GM12878 (cell line): ENCODE results near the gene LIMA1. TPM values are rescaled to one million over a fixed set of nuclear protein-coding genes. Genes with fewer than 3 reads are reported as not detected.

Source experiments
- BACH1 ChIP-seq: fragments of 450-650 bp; IDR thresholded peaks from 2 replicates; pipeline ENCODE4 v1.6.1; 2017; ENCODE audit warnings: mild to moderate bottlenecking, borderline replicate concordance
- CBX3 ChIP-seq: fragments of 200-600 bp; sonication (generic); IDR thresholded peaks from 2 replicates; pipeline ENCODE4 v1.6.1; 2016; ENCODE audit warnings: low read depth, borderline replicate concordance
- DPF2 ChIP-seq: fragments of 450-650 bp; IDR thresholded peaks from 2 replicates; pipeline ENCODE4 v1.6.1; 2017; ENCODE audit warnings: mild to moderate bottlenecking
- ESRRA ChIP-seq: IDR thresholded peaks from 2 replicates; pipeline ENCODE4 v1.6.1; 2012; ENCODE audit warnings: mild to moderate bottlenecking, low read length, improper control_type of control experiment
- HDAC2 ChIP-seq: fragments of 200-600 bp; sonication (generic); IDR thresholded peaks from 2 replicates; pipeline ENCODE4 v1.6.1; 2017
- JUND ChIP-seq: IDR thresholded peaks from 2 replicates; pipeline ENCODE4 v1.6.1; 2012; ENCODE audit warnings: low read depth, mild to moderate bottlenecking, low read length, improper control_type of control experiment, moderate library complexity
- KDM1A ChIP-seq: fragments of 200-600 bp; sonication (generic); IDR thresholded peaks from 2 replicates; pipeline ENCODE4 v1.6.1; 2016; ENCODE audit warnings: borderline replicate concordance
- MTA2 ChIP-seq: fragments of 450-650 bp; IDR thresholded peaks from 2 replicates; pipeline ENCODE4 v1.6.1; 2016; ENCODE audit warnings: low read depth, mild to moderate bottlenecking, moderate library complexity
- NFXL1 ChIP-seq: fragments of 450-650 bp; IDR thresholded peaks from 2 replicates; pipeline ENCODE4 v1.6.1; 2017; ENCODE audit warnings: antibody characterized with exemption, mild to moderate bottlenecking, borderline replicate concordance
- NFYB ChIP-seq: IDR thresholded peaks from 2 replicates; pipeline ENCODE4 v1.6.1; 2011; ENCODE audit warnings: low read depth, mild to moderate bottlenecking, low read length, improper control_type of control experiment, moderate library complexity; ENCODE audit not compliant: insufficient read depth
- PKNOX1 ChIP-seq: fragments of 450-650 bp; IDR thresholded peaks from 2 replicates; pipeline ENCODE4 v1.6.1; 2016; ENCODE audit warnings: mild to moderate bottlenecking
- POU2F2 ChIP-seq: IDR thresholded peaks from 3 replicates; pipeline ENCODE4 v1.6.1; 2011; ENCODE audit warnings: low read depth, mild to moderate bottlenecking, low read length, borderline replicate concordance
- RAD51 ChIP-seq: fragments of 450-650 bp; IDR thresholded peaks from 2 replicates; pipeline ENCODE4 v1.6.1; 2016; ENCODE audit warnings: moderate library complexity, mild to moderate bottlenecking, inconsistent platforms
- RBBP5 ChIP-seq: fragments of 200-600 bp; sonication (generic); conservative IDR thresholded peaks from 2 replicates; pipeline ENCODE4 v1.6.1; 2016
- SMAD1 ChIP-seq: fragments of 450-650 bp; IDR thresholded peaks from 2 replicates; pipeline ENCODE4 v1.6.1; 2018; ENCODE audit warnings: mild to moderate bottlenecking, low read depth; ENCODE audit not compliant: partially characterized antibody
- SMARCA5 ChIP-seq: fragments of 450-650 bp; IDR thresholded peaks from 2 replicates; pipeline ENCODE4 v1.6.1; 2017; ENCODE audit warnings: mild to moderate bottlenecking
- SMC3 ChIP-seq: IDR thresholded peaks from 2 replicates; pipeline ENCODE4 v1.6.1; 2011; ENCODE audit warnings: low read length, improper control_type of control experiment, borderline replicate concordance
- ZBED1 ChIP-seq: IDR thresholded peaks from 2 replicates; pipeline ENCODE4 v1.6.1; 2016; ENCODE audit warnings: borderline replicate concordance
- ZBTB11 ChIP-seq: fragments of 450-650 bp; formaldehyde crosslinking; IDR thresholded peaks from 2 replicates; pipeline ENCODE4 v1.5.0; 2022; ENCODE audit warnings: mild to moderate bottlenecking, missing genetic modification characterization
- ZSCAN29 ChIP-seq: fragments of 450-650 bp; IDR thresholded peaks from 2 replicates; pipeline ENCODE4 v1.6.1; 2017; ENCODE audit warnings: mild to moderate bottlenecking, moderate library complexity
- ZZZ3 ChIP-seq: IDR thresholded peaks from 2 replicates; pipeline ENCODE4 v1.6.1; 2011; ENCODE audit warnings: low read depth; ENCODE audit not compliant: control insufficient read depth, insufficient read length
- polyA plus RNA-seq, 11 experiments: library from polyadenylated mRNA; depleted of rRNA in 4 of 11; unstranded in 6 of 11; stranded (reverse) in 5 of 11; fragments of >200 nt; fragmentation: Nextera tagmentation in 4 of 11; fragmentation: Illumina TruSeq in 1 of 11; extraction: Ambion mirVana in 4 of 11; extraction: Trizol in 1 of 11; gene quantifications; 1 replicate in 1 of 11; 2 replicates in 10 of 11; pipeline versions ENCODE4 v1.2.1 to v1.2.3, GENCODE V29; 2011 to 2016; ENCODE audit warnings: inconsistent platforms in 2 of 11, missing spikeins in 2 of 11, low read depth in 1 of 11
- total RNA-seq, 4 experiments: library from RNA; depleted of rRNA in 3 of 4; stranded (reverse); fragments of >200 nt in 3 of 4; fragmentation: Illumina TruSeq in 1 of 4; extraction: Trizol in 1 of 4; gene quantifications; 2 replicates each; pipeline versions ENCODE4 v1.2.1 to v1.2.3, GENCODE V29; 2013 to 2021
- TF ChIP-seq, protein P1 (sequence below): fragments of 450-650 bp; IDR thresholded peaks from 2 replicates; pipeline ENCODE4 v1.6.1; 2018; ENCODE audit warnings: borderline replicate concordance, mild to moderate bottlenecking; ENCODE audit not compliant: partially characterized antibody
- TF ChIP-seq, protein P2 (sequence below): IDR thresholded peaks from 2 replicates; pipeline ENCODE4 v1.6.1; 2011; ENCODE audit warnings: mild to moderate bottlenecking, low read depth, low read length, moderate library complexity; ENCODE audit not compliant: insufficient replicate concordance

LIMA1 gene
- total and polyA plus RNA-seq, 10 of the 15 experiments (the other 5 are each of a cell fraction or from before 2014, with no cell fraction given), result 53.2 to 109 (median 60.8) TPM

DNA sequence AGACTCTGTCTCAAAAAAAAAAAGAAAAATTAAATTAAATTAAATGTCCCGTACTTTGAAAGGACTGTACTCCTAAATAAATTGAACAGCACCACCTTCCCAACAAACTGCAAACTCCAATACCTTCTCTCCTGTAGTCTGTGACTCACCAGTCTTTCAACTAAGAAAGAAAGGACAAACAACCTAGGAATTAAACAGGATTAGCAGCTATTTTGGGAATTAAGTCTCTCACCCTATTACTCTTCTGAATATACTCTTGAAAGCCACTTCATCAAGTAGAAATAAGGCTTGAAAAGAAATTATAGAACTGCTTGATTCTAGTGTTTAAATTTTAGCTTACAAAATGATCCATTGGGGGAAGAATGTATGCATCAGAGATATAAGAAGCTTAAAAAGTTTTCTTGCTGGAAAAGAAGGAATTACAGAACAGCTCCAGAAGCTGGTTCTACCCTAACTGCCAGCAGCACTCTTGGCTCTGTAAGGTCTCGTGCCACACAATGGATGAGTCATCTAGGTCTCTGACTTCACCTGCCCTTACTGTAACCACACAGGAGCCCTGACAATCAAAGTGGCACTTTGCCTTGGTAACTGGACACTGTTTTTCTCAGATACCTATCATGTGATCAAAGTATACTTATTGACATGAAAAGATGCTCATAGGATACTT, 59.2 kb downstream of the LIMA1 start (continued):
- TF ChIP-seq PKNOX1 (peak; percentile 93), MTA2 (no peak), ZBTB11 (CRISPR knock-in tag) (no peak), SMC3 (no peak), CBX3 (no peak), JUND (peak; percentile 23; the same call in 1 of the 2 replicates), RBBP5 (no peak), ESRRA (no peak), KDM1A (no peak), POU2F2 (no peak), NFXL1 (no peak), BACH1 (no peak), HDAC2 (no peak), RAD51 (peak; percentile 80), ZBED1 (no peak), ZZZ3 (no peak), SMAD1 (no peak), NFYB (no peak), SMARCA5 (no peak), DPF2 (peak; percentile 56), ZSCAN29 (no peak)
- TF ChIP-seq, protein P1, sequence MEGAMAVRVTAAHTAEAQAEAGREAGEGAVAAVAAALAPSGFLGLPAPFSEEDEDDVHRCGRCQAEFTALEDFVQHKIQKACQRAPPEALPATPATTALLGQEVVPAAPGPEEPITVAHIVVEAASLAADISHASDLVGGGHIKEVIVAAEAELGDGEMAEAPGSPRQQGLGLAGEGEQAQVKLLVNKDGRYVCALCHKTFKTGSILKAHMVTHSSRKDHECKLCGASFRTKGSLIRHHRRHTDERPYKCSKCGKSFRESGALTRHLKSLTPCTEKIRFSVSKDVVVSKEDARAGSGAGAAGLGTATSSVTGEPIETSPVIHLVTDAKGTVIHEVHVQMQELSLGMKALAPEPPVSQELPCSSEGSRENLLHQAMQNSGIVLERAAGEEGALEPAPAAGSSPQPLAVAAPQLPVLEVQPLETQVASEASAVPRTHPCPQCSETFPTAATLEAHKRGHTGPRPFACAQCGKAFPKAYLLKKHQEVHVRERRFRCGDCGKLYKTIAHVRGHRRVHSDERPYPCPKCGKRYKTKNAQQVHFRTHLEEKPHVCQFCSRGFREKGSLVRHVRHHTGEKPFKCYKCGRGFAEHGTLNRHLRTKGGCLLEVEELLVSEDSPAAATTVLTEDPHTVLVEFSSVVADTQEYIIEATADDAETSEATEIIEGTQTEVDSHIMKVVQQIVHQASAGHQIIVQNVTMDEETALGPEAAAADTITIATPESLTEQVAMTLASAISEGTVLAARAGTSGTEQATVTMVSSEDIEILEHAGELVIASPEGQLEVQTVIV, result no peak
- TF ChIP-seq, protein P2, sequence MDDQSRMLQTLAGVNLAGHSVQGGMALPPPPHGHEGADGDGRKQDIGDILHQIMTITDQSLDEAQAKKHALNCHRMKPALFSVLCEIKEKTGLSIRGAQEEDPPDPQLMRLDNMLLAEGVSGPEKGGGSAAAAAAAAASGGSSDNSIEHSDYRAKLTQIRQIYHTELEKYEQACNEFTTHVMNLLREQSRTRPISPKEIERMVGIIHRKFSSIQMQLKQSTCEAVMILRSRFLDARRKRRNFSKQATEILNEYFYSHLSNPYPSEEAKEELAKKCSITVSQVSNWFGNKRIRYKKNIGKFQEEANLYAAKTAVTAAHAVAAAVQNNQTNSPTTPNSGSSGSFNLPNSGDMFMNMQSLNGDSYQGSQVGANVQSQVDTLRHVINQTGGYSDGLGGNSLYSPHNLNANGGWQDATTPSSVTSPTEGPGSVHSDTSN, result peak; percentile 51
